T-helper 1 cell (primary cell): Measurements from ENCODE around the gene LCN1.

Experiments
- DNase-seq, 5 donors: peaks; one replicate each; pipeline ENCODE4 v3.0.0-alpha.2; 2012 to 2020

Gene LCN1

DNA sequence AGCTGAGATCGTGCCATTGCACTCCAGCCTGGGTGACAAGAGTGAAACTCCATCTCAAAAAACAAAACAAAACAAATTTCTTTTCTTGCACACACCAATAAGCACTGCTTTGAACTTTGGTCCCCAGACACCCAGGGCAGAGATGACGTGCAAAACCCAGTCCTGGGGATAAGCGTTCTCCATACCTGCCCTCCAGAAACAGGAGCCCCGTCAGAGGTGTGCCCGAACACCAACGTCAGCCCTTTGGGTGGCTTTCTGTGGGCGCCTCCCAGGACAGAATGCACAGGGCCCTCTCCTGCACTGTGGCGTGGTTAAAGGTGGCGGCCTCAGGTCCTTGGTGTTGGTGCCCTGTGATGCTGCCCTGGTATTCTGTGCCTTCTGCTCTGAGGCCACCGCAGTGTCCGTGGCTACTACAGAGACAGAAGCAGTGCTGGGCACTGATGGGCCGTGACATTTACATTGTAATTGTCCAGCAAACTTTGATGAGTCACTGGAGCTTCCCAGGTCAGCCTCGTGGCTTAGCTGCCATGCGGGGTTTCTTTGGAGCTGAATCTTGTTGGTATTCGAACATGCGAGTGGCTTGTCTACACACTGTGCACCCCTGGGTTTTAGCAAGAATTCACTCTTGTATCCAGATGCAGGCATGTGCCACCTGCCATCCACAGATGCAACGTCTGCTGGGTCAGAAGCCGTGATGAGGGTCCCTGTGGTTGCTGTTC lies 31.9 kb upstream of the LCN1 start:
- DNase-seq: no peak

DNA sequence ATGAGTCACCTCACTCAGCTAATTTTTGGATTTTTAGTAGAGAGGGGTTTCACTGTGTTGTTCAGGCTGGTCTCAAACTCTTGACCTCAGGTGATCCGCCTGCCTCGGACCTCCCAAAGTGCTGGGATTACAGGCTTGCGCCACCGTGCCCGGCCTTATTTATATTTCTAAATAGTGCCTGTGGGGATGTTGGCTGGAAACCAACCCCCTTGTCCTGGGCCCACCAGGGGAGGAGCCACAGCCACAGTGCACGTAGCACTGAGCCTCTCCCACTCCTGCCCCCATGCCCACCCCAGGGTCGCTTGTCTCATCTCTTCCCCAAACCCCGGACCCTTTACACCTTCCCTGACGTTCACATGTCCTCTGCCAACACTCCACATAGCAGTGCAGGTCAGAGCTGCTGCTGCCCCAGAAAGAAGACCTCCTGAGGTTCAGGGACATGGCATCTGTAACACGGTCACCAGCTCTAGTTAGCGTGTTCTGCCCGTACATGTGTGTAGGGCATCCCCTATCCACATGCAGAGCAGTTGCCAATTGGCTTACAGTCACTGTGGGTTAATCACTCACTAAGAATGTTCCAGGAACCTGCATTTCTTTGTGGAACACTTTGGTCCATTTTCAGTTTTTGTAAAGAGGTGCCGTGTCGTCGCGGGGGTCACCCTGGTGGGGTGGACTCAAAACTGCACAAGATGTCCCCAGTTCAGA lies 30.9 kb upstream of the LCN1 start:
- DNase-seq: no peak

DNA sequence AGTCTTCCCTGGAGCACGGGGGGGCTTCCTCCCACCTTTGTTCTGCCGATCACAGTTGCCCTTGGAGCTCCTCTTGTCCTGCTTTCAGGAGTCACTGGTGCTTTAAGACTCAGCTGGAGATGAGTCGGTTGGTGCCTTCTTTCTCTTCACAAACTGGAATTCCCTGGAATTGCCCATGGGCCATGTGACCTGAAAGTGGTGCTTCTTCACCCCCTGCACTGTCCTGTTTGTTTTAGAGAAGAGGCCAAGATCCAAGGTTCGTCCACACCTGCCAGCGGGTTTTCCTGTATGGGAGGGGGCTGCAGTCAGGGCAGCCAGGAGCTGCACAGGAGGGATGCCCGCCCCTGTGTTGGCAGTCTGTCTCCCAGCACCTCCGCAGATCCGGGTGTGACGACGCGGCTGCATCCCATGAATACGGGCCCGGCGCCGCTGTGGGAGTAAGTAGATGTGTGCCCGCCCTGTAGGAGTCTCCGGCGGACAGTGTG lies 30.2 kb upstream of the LCN1 start:
- DNase-seq: no peak

DNA sequence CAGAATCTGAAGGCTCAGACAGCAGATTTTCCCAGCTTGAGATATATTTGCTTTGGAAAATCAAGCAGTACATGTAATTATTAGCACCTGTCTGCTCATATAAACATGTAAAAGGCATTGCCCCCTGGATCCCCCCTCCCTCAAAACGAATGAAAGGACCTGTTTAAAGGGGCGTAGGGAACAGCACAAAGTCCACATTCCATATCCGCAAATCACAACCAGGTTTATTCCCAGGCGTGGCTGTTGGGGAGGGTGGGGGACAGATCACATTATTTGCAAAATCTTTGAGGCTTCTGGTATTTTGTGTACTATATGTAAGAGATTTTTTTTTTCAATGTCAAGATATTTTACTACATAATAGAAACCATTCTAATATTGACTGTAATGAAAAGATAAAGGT lies 29.5 kb upstream of the LCN1 start:
- DNase-seq: no peak

DNA sequence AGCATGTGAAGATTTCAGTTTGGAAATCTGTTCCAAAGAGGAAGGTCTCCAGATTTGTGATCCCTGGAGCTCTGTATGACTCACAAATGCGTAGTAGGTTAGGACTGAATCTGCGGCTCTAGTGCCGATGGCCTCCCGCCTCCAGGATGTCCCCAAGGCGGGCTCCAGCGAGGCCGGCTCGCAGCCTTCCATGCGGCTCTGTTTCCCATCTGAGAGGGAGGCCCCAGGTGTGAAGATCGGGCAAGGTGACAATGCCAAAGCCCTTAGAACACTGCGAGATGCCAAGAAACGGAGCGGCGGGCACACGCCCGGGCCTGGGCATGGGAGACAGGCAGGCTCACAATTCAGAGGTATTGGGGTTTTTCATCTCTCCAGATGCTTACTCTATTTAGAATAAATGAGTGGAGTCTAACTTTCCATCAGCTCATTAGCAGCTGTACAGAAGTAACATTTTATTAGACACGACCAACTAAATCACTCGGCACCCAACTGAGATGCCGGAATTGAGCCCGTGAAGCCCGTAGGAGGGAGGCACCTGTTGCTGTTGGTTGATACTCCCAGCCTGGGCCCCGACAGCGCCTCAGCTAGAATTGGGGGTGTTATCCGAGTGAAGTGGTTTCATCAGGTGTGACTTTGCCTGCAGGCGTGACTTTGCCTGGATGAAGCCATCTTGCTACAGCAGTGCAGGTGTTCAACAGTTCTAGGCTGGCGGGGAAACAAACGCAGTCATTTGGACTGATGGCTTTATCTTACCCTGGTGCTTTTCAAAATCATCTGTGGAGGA lies 28.2 kb upstream of the LCN1 start:
- DNase-seq: no peak

DNA sequence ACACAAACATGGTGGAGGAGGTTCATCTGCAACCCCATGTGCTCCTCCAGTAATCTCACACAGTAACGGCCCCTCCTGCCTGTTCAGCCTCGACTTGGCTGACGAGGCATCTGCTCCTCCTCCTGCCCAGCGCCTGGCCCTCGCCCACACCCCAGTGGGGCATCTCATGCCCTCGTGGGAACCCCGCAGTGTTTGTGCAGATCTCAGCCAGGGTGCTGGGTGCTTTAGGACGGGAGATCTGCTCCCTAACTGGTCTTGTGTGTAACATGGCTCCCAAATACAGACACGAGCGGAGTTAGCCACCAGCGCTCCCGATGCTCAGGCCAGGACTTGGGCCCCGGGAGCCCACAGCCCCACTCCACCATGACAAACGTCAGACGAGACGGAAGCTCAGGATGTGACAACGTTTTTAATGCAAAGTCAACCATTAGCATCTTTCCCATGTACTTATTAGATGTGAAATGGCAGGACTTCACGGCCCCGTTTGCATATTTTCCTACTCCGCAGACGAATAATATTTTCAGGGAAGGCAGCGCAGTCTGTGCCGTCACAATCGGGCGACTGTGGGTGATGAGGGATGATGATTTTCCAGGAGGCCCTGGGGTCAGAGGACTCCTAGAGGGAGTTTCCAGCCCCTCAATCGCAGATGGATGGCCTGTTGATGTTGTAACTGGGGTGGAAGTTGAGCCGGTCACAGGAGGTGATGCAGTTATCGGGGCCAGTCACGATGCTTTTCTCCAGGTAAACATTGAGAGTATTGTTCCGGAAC lies 26.3 kb upstream of the LCN1 start:
- DNase-seq: no peak

DNA sequence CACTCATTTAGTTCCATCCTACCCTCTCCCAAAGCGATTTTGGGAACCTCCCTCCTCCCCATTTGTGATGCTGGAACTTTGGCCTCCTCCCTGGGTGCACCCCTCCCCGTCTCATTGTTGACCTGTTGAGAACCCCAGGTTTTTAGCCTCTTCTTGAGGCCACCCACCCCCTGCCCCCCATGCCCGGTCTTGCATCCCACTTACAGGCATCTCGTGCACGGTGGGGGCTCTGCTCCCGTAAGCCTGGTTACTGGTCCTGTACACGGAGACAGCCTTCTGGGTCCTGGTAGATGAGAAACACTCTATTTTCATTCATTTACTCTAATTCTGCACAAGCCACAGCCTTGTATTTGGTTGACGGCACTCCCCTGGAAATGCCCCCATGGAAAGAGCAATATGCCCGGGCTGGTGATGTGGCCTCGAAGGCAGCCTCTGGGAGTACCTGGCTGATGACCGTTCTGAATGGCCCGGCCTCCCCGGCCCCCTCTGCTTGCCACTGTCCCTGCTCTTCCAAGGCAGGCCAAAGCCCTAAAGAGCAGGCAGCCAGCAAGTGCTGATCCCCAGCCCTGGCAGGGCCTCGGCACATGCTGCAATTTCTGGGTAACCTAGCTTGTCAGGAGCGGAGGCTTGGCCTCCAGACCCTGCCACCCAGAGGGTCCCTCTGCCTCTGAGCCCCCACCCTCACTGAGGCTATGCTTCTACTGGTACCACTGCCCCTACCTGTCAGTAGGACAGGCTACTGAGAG lies 22.7 kb upstream of the LCN1 start:
- no peak for DNase-seq

DNA sequence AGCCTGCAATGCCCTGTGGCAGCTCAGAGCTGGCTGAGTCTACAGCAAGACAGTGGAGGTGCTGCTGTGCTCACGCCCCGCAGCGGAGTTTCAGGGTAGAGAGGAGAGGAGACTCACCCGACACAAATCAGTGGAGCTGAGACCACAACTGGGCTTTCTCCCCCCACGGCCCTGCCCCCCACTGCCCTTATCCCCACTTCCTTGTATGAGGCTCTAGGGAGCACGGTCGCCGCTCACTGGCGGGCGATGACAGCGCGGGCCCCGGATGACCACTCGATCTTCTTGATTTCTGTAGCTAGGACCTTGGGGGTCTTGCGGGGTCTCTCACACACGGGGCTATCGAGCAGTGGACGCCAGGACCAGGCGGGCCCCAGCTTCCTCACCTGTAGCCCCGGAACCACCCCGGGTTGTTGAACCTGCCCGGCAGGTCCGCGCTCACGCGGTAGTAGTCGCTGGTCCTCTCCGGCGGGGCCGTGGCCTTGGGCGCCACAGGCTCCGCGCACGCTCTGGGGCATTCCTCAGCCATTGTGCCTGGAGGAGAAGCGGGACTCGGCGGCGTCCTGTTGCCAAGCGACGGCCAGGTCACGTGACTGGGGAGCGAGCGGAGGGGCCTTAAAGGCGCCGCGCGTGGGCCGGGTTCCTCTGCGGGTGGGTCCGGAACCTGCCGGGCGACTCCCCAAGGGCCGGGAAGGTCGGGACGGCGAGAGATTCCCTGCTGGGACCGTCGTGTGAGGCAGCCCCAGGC lies 21.7 kb upstream of the LCN1 start:
- DNase-seq: peak; percentile 73 to 86 (median 85)

DNA sequence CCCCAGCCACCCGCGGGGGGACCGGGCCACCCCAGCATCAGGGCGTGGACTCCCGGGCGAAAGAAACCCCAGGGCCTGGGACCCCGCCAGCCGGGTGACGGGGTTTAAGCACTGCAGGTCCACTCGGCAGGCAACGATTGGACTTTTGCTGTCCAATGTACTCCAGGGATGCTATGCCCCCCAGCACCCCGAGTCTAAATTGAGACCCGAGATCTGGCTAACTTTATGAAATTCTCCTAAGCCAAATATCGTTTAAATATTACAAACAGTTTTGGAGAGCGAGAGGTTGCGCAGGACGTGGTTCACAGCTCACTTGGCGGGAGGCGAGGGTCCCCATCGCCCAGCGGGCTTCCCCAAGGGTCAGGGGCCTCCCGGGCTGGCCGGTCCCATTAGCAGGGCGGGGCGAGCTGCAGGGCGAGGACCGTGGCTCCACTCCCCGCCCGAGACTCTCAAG lies 21.1 kb upstream of the LCN1 start:
- no peak for DNase-seq

DNA sequence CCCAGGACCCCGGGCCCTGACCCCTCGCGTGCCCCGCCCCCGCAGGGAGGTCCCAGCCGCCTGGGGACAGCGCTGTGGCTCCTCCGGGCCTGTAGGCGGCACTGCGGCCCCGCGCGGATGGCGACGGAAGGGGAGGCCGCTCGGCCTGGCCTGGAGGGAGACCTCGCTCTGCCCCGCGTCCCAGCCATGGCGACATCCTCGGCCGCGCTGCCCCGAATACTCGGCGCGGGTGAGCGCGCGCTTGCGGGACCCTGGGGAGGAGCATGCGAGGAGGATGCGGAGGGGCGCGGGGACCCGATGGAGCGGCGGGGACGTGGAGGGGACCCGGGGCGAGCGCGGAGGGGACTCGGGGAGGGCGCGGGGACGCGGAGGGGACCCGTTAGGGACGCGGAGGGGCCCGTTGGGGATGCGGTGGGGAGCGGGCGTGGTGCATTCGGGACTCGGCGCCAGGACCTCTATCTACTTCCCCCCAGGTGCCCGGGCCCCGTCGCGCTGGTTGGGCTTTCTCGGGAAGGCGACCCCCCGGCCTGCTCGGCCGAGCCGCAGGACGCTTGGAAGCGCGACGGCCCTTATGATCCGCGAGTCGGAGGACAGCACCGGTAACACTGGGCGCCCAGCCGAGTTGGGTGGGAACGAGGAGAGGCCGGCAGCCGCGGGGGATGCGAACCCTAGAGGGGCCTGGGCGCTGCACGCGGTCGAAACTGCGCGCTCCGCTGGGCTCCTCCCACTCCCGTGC lies 20.5 kb upstream of the LCN1 start, which contains the start of gene MRPS2:
TSS of gene MRPS2 (plus strand) at position 158 of the 736 bp plus-strand sequence. CDS start at position 187, 29 bp downstream.
- peak; percentile 63 to 86 (median 75) for DNase-seq

DNA sequence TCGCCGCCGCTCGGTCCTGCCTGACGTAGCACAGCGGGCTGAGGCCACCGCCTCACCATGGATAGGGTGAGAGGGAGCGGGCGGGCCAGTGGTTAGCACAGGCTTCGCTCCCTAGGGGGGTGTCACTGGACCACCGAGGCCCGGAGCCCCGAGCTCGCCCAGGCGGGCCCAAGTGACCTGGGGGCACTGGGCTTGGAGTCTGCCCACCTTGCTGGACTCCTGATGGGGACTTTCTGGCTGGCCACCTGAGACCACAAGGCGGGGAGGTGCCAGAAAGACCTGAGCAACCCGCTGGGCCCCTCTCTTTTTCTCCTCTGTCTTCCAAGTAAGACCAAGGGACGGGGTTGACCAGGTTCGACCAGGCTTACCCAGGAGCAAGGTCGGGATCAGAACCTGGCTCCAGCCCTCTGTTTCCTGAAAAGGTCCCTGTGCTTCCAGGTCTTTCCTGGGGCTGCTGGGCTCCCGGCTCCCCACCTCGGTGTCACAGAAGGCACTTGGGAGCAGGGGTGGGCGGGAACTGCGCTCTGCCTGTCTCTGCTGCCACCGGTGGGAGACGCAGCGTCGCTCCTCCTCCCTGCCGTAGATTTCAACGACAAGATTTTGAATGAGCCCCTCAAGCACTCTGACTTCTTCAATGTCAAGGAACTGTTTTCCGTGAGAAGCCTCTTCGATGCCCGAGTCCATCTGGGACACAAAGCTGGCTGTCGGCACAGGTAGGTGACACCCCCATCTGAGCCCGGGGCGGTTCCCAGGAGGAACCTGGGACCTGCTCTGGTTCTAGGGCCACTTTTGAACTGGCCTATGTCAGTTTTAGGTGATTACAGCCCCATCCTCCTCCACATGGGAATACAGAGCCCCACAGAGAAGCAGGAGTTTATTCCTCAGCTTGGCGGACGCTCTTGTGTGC lies 19.7 kb upstream of the LCN1 start:
- peak in 1 of 5 donors; percentile 23 for DNase-seq

DNA sequence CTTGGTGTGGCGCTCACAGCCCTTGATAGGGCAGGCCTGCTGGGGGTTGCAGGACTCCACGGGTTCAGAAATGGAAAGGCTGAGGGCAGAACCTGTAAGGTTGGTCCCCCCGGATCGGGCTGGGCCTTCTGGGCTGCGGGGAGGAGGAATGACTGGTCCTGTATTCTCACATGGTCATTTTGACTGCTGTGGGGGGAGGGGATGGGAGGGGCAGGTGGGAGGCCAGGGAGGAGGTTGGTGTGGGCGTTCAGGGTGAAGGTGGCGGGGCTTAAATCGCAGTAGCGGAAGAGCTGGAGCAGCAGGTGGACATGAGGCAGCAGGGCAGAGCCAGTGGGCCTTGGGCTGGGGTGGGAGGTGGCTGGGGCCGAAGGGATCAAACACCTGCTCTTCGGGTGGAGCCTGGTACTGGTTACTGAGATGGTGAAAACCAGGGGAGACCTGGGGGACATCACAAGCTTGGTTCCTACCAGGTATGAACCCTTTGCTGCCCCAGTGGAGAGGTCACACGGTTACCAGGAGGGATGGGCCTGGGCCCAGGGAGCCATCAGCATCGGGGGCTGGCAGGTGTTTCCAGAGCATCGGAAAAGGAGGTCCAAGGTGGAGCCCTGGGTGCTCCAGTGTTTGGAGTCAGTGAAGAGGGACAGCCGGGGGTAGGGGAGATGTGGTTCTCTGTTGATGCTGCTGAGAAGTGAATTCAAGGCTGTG lies 18.9 kb upstream of the LCN1 start:
- no peak for DNase-seq

DNA sequence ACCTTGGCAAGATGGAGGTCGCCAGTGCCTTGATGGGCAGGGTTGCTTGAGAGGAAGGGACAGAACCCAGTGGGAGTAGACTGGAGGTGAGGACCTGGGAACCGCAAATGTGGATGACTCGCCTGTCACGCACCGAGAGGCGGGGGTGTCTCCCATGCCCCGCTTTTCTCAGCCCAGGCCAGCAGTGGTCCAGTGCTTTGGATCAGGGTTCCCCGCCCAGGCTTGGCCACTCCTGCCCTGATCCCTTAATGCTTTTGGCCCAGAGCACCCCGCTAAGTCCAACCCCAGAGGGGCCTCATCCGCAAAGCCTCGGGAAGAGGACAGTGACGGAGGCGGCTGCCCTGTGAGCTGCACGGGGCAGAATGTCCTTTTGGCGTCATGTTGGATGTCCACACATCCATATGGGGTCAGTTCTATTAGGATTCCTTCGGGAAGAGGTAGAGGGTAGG lies 18.3 kb upstream of the LCN1 start:
- no peak for DNase-seq

DNA sequence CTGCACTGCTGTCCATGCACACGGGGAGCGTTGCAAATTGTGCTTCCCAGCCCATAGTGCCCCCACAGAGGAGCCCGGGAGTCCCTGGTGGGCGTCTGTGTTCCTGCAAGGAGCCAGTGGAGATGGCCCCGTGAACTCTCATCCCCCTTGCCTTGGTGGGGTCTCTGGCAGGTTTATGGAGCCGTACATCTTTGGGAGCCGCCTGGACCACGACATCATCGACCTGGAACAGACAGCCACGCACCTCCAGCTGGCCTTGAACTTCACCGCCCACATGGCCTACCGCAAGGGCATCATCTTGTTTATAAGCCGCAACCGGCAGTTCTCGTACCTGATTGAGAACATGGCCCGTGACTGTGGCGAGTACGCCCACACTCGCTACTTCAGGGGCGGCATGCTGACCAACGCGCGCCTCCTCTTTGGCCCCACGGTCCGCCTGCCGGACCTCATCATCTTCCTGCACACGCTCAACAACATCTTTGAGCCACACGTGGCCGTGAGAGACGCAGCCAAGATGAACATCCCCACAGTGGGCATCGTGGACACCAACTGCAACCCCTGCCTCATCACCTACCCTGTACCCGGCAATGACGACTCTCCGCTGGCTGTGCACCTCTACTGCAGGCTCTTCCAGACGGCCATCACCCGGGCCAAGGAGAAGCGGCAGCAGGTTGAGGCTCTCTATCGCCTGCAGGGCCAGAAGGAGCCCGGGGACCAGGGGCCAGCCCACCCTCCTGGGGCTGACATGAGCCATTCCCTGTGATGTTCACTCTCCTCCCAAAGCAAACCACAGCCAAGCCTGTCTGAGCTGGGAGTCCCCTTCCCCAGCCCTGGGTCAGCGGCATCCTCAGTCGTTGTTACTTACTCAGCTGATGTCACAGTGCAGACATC lies 17.6 kb upstream of the LCN1 start:
- DNase-seq: no peak

DNA sequence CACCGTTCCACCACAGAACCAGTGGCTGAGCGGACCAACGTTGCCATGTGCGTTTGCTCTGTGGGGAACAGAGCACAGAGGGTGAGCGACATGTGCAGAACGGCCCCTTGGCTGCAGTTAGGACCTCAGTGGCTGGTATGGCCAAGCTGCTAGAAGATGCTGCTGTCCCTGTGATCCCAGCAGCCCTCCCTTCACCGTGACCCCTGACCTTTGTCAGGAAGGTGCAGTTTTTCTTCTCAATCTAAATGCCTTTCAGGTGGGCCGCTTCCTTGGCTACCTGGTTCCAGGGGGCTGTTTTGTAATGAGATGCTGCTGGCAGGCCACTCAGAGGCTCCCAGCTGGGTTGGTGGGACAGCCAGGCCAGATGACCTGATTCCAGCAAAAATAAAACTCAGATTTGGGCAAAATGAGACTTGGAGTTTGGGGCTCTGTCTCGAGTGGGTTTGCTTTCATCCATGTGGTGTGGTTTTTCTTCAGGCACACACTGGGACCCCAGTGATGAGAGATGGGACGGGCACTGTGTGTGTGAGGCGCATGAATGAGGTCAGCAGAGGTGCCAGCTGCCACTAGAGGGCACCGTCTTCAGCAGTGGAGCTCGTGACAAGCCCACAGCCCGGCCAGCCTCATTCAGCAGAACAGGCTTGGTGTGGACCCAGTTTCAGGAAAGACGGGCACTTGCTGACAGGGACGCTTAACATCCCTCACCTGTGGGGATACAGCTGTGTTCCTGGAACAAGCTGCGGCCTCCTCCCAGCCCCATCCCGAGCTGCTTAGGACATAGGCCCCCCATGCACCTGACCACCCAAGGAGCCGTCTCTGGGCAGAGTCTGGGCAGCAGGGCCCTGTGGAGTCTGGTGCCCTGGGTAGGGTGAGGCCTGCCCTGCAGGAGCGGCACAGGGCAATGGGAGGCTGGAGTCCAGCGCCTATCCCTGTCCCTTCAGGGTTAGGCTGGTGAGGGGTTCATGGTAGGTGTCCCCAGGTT lies 16.7 kb upstream of the LCN1 start:
- peak in 3 of 5 donors; percentile 35 to 48 (median 46) for DNase-seq
